Caco-2 (cell line): ENCODE results near the gene SIM1. TPM values are rescaled to one million over a fixed set of nuclear protein-coding genes. Genes with fewer than 3 reads are reported as not detected.

ENCODE experiments used
- BruUV-seq: library from RNA; stranded (reverse); fragments of 400-500 nt; replicated peaks from 2 replicates; lab custom pipeline; 2021; lab: Mats Ljungman, UMichigan
- CTCF ChIA-PET: fragments of 300-600 bp; sonication (Branson Sonifier 250); formaldehyde crosslinking; loops from one replicate; lab custom pipeline; 2022; ENCODE audit warnings: antibody characterized with exemption; lab: Charles Lee
- POLR2A ChIA-PET: fragments of 300-600 bp; sonication (Branson Sonifier 250); formaldehyde crosslinking; loops from one replicate; lab custom pipeline; 2022; ENCODE audit warnings: antibody characterized with exemption; lab: Charles Lee
- DNase-seq, 2 experiments: peaks; one replicate each; pipeline versions ENCODE4 v3.0.0 to v3.0.0-alpha.2; 2020 to 2022
- H3K27me3 ChIP-seq: replicated peaks from 2 replicates; pipeline ENCODE4 v1.6.0; 2011; ENCODE audit warnings: low read length; ENCODE audit not compliant: control insufficient read depth, insufficient read depth
- H3K36me3 ChIP-seq: 2 replicates; pipeline ENCODE4 v1.5.1; 2011; ENCODE audit warnings: low read length; ENCODE audit not compliant: control insufficient read depth, insufficient read depth
- H3K4me1 ChIP-seq: fragments of 250-450 bp; sonication (Bioruptor Pico); 2 replicates; pipeline ENCODE4 v1.5.1; 2020; ENCODE audit warnings: mild to moderate bottlenecking
- H3K4me3 ChIP-seq: 2 replicates; pipeline ENCODE4 v1.5.1; 2011; ENCODE audit warnings: low read depth, mild to moderate bottlenecking, control low read depth, low read length
- H3K9me3 ChIP-seq: fragments of 250-450 bp; sonication (Bioruptor Pico); 2 replicates; pipeline ENCODE4 v1.5.1; 2020; ENCODE audit warnings: mild to moderate bottlenecking, moderate library complexity
- H3K27ac Mint-ChIP-seq: one replicate; pipeline ENCODE4 v1.8.0; 2022; ENCODE audit warnings: mixed read lengths; ENCODE audit not compliant: unreplicated experiment
- H3K27me3 Mint-ChIP-seq: one replicate; pipeline ENCODE4 v1.8.0; 2022; ENCODE audit warnings: mixed read lengths; ENCODE audit not compliant: insufficient read depth, unreplicated experiment
- H3K36me3 Mint-ChIP-seq: one replicate; pipeline ENCODE4 v1.8.0; 2022; ENCODE audit warnings: mild to moderate bottlenecking, mixed read lengths; ENCODE audit not compliant: insufficient read depth, unreplicated experiment
- H3K4me1 Mint-ChIP-seq: one replicate; pipeline ENCODE4 v1.8.0; 2022; ENCODE audit warnings: low read depth, mixed read lengths; ENCODE audit not compliant: unreplicated experiment
- H3K4me3 Mint-ChIP-seq: one replicate; pipeline ENCODE4 v1.8.0; 2022; ENCODE audit warnings: mild to moderate bottlenecking, moderate library complexity, mixed read lengths; ENCODE audit not compliant: unreplicated experiment
- H3K9me3 Mint-ChIP-seq: one replicate; pipeline ENCODE4 v1.8.0; 2022; ENCODE audit warnings: mixed read lengths; ENCODE audit not compliant: unreplicated experiment
- intact Hi-C: fragments of 100-400 bp; cut with micrococcal nuclease; formaldehyde crosslinking; loops from one replicate; pipeline ENCODE4 v1.10.0; 2022; ENCODE audit not compliant: unreplicated experiment
- total RNA-seq: library from RNA; stranded (reverse); gene quantifications from 2 replicates; pipeline ENCODE4 v1.2.3, GENCODE V29; 2022
- TF ChIP-seq, protein P1 (sequence below), 2 experiments: fragments of 200-600 bp in 1 of 2; IDR thresholded peaks; 1 replicate in 1 of 2; 2 replicates in 1 of 2; pipeline versions ENCODE4 v1.5.1 to v1.8.0; 2011 to 2022; ENCODE audit warnings: antibody characterized with exemption in 1 of 2, control low read depth in 1 of 2, inconsistent platforms in 1 of 2, low read depth in 1 of 2, low read length in 1 of 2, mild to moderate bottlenecking in 1 of 2, moderate library complexity in 1 of 2; ENCODE audit not compliant: insufficient read depth in 1 of 2, severe bottlenecking in 1 of 2, unreplicated experiment in 1 of 2

Gene SIM1
- total RNA-seq, 1 experiment from 2014 or later = not detected

DNA sequence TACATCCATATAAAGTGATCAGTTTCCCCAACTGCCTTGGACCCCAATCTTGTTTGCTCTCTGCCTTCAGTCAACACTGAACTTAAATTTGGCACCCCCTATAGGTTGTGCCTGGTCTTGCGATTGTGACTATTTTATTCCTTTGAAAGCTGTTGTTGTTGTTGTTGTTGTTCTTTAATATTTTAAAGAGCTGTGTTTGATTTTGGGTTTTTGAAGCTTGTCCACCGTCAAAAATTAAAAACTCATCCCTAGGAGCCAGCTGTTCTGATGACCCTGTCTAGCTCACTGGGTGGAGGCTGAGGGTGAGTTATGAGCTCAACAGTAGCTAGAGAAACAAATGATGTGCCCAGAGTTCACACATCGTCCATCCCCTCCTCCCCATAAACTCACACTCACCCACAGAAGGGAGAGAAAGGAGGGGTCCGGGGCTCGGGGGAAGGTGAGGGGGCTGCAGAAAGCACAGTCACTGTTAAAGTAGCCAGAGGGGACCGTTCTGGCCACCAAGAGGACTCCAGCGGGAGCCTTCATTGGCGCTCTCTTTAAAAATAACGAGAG lies 4.0 kb downstream of the SIM1 start:
- Mint-ChIP-seq H3K27me3 (no peaks in the 10 kb centered on the region), H3K4me3 (peak overlapping the region; percentile 68), H3K36me3 (no peaks in the 10 kb centered on the region), H3K4me1 (no peaks in the 10 kb centered on the region), H3K27ac (no peak overlapping the region), H3K9me3 (peaks cover 1% of the 10 kb centered on the region)
- ChIA-PET POLR2A (no interaction called here), CTCF (interaction anchor here (0.7 to 1.4 kb wide), 3 partner anchors 24 to 420 kb away, joined by 3 to 5 read pairs (median 4); no protein-coding TSS in a partner anchor)
- no peaks in the 10 kb centered on the region for H3K36me3 ChIP-seq
- no peaks in the 10 kb centered on the region for H3K27me3 ChIP-seq
- DNase-seq = no peak
- BruUV-seq = no TSS peak
- no peaks in the 10 kb centered on the region for H3K9me3 ChIP-seq
- no peak overlapping the region; the same call in 1 of the 2 replicates for H3K4me3 ChIP-seq
- intact Hi-C loops = no loop called here
- no peaks in the 10 kb centered on the region for H3K4me1 ChIP-seq
- TF ChIP-seq, protein P1, sequence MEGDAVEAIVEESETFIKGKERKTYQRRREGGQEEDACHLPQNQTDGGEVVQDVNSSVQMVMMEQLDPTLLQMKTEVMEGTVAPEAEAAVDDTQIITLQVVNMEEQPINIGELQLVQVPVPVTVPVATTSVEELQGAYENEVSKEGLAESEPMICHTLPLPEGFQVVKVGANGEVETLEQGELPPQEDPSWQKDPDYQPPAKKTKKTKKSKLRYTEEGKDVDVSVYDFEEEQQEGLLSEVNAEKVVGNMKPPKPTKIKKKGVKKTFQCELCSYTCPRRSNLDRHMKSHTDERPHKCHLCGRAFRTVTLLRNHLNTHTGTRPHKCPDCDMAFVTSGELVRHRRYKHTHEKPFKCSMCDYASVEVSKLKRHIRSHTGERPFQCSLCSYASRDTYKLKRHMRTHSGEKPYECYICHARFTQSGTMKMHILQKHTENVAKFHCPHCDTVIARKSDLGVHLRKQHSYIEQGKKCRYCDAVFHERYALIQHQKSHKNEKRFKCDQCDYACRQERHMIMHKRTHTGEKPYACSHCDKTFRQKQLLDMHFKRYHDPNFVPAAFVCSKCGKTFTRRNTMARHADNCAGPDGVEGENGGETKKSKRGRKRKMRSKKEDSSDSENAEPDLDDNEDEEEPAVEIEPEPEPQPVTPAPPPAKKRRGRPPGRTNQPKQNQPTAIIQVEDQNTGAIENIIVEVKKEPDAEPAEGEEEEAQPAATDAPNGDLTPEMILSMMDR (IDR thresholded peaks at IDR 0.05; ENCODE audit: insufficient read depth in 1 of 2, low read depth in 1 of 2, low read length in 1 of 2, severe bottlenecking in 1 of 2, unreplicated experiment in 1 of 2) = peak; percentile 16 to 64

DNA sequence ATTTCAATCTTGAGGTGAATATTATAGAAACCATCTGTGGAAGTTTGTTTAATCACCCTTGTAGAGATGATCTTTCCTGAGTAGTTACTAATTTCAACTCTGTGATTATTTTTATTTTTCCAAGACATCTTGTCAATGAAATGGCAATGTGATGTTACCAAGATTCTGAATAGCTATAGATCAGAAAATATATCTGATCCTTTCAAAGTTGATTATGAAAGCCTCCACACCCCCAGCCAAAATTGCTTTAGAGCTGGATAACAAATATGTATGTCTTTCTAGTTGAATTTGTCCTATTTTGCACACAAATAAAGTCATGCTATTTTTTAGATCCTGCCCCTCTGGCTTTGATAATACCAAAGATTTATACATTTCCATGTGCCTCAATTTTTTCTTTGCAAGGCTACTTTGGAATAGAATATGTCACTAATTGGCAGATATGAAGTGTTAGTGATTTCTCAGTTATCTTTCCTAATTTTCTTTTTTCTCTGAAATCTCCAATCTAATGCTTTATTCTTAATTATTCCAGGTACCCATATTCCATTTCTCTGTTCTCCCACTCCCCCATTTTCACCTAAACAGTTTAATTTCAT lies 5.0 kb downstream of the SIM1 start:
- Mint-ChIP-seq H3K27ac (no peak overlapping the region), H3K9me3 (peaks cover 11% of the 10 kb centered on the region), H3K4me1 (no peaks in the 10 kb centered on the region), H3K27me3 (no peaks in the 10 kb centered on the region), H3K4me3 (no peak overlapping the region), H3K36me3 (no peaks in the 10 kb centered on the region)
- no peaks in the 10 kb centered on the region for H3K36me3 ChIP-seq
- DNase-seq = no peak
- intact Hi-C loops = no loop called here
- TF ChIP-seq, protein P1 (IDR thresholded peaks at IDR 0.05; ENCODE audit: insufficient read depth in 1 of 2, low read depth in 1 of 2, low read length in 1 of 2, severe bottlenecking in 1 of 2, unreplicated experiment in 1 of 2) = no peak
- no peaks in the 10 kb centered on the region for H3K27me3 ChIP-seq
- no TSS peak for BruUV-seq
- no peak overlapping the region for H3K4me3 ChIP-seq
- no peaks in the 10 kb centered on the region for H3K9me3 ChIP-seq
- H3K4me1 ChIP-seq = no peaks in the 10 kb centered on the region
- ChIA-PET POLR2A (no interaction called here), CTCF (no interaction called here)

DNA sequence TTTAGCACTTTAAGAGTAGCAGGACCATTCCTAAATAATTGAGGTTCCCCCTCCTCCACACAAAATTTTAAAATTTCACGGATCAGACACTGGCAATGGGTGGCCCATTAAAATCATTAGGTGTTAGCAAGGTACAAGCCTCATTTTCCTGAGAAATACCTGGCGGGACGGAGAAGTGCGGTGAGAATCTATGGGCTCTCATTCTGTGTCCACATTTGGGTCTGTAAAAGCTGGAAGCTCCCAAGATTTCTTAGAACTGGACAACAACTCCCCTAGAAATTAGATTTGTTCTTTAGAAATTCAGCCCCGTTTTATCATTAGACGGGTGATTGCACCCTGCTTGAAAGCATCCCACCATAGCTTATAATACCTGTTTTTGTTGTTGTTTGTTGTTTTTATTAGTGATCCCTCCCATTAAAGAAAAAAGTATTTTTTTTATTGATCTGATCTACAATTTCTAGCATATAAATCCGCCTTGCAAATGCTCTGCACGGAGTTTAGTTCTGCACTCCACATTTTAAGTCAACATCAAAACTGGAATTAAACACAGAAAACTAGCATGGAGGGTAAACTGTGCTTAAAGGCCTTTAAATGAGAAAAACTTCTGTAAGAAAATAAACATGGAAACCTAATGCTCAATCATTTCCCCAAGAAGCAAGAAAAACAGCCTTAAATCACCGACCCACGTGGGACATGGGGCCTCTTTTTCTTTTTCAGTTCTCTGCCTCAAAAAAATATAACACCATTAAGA lies 5.7 kb downstream of the SIM1 start:
- no TSS peak for BruUV-seq
- POLR2A ChIA-PET = no interaction called here
- intact Hi-C loops = no loop called here
- no peaks in the 10 kb centered on the region for H3K9me3 ChIP-seq
- Mint-ChIP-seq H3K27me3 (no peaks in the 10 kb centered on the region), H3K27ac (no peak overlapping the region), H3K4me3 (no peak overlapping the region), H3K9me3 (peaks cover 11% of the 10 kb centered on the region), H3K4me1 (no peaks in the 10 kb centered on the region), H3K36me3 (no peaks in the 10 kb centered on the region)
- CTCF ChIA-PET = no interaction called here
- no peak overlapping the region for H3K4me3 ChIP-seq
- no peak for DNase-seq
- no peaks in the 10 kb centered on the region for H3K4me1 ChIP-seq
- H3K36me3 ChIP-seq = no peaks in the 10 kb centered on the region
- TF ChIP-seq, protein P1 (IDR thresholded peaks at IDR 0.05; ENCODE audit: insufficient read depth in 1 of 2, low read depth in 1 of 2, low read length in 1 of 2, severe bottlenecking in 1 of 2, unreplicated experiment in 1 of 2) = no peak
- no peaks in the 10 kb centered on the region for H3K27me3 ChIP-seq
